Ramos (cell line): ENCODE measurements around the gene FAM98C.

Experiments
- in situ Hi-C: fragments of 300-500 bp; cut with MboI; formaldehyde crosslinking; loops from one replicate; pipeline ENCODE4 v1.14.3; 2022; ENCODE audit warnings: low sequenced_read_pairs; ENCODE audit not compliant: unreplicated experiment

FAM98C gene

GRCh38 chr19:38445362-38445761, 42.5 kb downstream of the FAM98C start:
- in situ Hi-C loops, result no loop called here

DNA sequence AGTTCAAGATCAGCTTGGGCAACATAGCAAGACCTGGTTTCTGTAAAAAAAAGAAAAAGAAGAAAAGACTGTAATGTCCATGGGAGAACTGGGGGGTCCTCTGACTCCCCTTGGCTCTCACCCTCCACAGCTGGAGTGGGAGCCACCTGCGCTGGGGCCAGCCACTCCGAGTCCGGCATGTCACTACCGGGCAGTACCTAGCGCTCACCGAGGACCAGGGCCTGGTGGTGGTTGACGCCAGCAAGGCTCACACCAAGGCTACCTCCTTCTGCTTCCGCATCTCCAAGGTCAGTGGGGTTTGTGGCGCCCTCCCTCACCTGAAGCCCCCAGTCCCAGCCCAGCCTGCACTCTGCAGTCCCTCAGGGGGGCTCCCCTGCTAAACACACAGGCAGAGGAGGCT, 45.3 kb downstream of the FAM98C start:
- in situ Hi-C loops, result no loop called here

- in situ Hi-C loops, result no loop called here
Measured at GRCh38 chr19:38449518-38449917, 46.6 kb downstream of the FAM98C start.

GRCh38 chr19:38451036-38451435, 48.1 kb downstream of the FAM98C start:
- in situ Hi-C loops, result no loop called here

DNA sequence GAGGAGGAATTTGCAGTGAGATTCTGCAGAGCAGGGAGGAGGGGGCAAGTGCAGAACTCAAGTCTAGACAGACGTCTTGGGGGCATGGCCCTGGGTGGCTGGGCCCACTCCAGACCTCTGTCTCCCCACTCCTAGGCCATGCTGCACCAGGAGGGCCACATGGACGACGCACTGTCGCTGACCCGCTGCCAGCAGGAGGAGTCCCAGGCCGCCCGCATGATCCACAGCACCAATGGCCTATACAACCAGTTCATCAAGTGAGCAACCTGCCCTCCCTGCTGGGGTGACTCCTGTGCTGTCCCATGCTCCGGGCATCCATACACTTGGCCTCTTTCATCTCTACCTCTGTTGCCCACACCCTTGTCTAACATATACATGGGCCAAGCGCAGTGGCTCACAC, 48.7 kb downstream of the FAM98C start:
- in situ Hi-C loops, result no loop called here

DNA sequence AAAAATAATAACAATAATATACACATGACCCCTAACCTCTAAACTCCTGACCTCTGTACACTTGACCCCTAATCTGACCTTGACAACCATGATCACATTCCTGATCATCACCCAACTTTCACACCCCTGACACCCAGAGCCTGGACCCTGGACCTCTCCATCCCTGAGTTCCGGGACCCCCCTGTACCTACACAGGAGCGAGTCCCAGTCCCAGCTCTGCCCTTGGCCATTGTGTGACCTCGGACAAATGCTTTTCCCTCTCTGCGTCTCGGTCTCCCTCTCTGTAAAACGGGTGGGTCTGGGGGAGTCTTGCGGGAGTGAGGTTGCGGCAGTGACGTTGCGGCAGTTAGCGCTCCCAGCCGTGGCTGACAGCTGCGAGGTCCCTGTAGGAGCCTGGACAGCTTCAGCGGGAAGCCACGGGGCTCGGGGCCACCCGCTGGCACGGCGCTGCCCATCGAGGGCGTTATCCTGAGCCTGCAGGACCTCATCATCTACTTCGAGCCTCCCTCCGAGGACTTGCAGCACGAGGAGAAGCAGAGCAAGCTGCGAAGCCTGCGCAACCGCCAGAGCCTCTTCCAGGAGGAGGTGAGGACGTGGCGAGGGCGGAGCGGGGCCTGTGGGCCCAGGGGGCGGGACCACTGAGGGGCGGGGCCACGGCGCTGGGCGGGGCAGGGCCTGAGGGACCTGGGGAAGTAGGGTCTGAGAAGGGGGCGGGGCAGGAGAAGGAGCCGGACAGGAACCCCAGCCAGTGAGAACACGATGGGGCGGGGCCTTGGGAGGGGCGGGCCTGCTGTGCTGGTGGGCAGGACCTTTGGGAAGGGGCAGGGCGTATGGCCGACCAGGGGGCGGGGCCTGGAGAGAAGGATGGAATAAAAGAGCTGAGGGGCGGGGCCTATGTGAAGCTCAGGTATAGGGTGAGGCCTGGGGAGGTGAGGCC, 49.8 kb downstream of the FAM98C start:
- in situ Hi-C loops, result no loop called here

GRCh38 chr19:38453596-38453995, 50.7 kb downstream of the FAM98C start:
- in situ Hi-C loops, result no loop called here

- in situ Hi-C loops, result no loop called here
Measured at GRCh38 chr19:38455031-38455430, 52.1 kb downstream of the FAM98C start.

- in situ Hi-C loops, result no loop called here
Measured at GRCh38 chr19:38457202-38457601, 54.3 kb downstream of the FAM98C start.

- in situ Hi-C loops, result no loop called here
Measured at GRCh38 chr19:38457690-38458405, 55.0 kb downstream of the FAM98C start.
